ENCODE measurements around the gene LRCH3.
"Not testable (repeated sequence)": the region's sequence is repeated elsewhere in the genome, so short reads cannot be mapped to it uniquely, and the experiment has no call there.

The LRCH3 gene

DNA sequence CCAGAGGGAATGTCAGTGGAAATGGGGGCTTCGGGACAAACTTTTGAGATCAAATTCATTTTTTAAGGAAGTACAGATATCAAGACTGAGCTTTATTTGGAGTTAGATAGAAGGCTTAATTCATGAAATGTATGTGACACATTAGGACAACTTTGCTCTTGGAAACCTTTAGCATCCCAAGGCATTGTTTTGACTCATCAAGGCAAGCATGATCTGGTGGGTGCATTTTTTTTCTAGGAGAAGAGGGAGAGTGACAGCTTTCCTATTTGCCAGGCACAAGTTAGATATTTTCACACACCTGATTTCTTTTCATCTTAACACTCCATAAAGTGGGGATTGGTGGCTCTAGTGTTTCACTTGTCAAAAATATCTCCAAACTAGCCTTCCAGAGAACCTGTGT, 97.5 kb downstream of the LRCH3 start:
- DNase-seq, result no peak

DNA sequence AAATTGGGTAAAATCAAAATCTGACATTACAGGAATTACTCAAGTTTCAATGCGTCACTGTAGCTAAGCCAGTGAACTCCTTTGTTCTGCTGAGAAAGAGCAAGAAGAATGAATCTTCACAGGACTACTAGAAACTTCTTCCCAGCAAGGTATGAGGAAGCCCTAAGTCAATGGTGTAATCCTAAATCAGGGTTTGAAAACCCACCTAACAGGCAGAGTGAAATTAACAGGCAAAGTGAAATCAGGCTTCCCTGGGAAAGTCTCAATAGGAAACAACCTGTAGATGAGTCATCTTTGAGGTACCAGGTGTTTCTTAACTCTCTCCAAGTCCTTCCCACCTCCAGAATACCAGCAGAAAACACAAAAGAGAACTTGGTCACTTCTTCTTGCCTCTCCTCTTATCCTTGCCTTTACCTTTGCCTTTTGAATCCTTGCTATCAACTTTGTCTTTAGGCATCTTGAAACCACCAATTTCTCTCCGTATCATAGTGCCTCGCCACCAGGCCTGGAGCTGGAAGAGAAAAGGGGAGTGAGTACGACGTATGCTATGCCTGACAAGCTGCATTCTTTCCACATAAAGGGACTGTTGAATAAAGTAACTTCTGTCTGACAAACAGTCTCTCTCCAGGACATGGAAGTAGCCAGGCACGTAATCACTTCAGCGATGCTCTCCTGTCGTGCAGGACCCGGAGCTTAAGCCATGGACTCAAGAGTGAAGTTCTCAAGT, 98.3 kb downstream of the LRCH3 start:
- no peak for DNase-seq

DNA sequence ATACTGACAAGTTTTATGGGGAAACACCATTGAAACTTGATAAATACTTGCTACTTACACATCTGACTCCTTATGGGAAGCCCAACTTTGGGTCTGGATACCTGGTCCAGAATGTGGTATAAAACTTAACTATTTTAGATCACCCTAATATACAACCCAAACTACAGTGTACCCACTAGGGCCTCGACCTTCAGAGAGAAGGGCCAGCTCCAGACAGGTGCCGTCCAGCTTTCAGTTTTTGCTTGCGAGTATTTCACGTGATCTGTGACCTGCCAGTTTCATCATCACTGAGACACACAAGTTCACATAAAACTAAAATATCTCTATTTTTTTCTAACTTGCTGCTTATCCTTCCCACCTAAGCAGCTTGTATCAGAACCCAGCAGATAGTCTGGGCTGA, 99.6 kb downstream of the LRCH3 start:
- DNase-seq, result no peak

GRCh38 chr3:197892162-197892561, 101.1 kb downstream of the LRCH3 start:
- DNase-seq, result no peak

DNA sequence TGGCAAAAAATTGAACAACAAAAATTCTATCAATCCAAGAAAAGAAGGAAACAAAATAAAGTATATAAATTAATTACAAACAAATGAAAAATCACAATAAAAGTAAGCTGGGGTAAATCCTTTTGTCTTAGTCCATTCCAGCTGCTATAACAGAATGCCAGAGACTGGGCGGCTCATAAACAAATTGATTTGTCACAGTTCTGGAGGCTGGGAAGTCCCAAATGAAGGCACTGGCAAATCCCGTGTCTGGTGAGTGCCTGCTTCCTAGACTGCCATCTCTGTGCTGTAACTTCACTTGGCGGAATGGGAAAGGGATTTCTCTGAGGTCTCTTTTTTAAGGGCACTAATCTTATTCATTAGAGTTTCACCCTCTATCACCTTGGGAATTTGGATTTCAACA, 105.4 kb downstream of the LRCH3 start:
- DNase-seq, result no peak

DNA sequence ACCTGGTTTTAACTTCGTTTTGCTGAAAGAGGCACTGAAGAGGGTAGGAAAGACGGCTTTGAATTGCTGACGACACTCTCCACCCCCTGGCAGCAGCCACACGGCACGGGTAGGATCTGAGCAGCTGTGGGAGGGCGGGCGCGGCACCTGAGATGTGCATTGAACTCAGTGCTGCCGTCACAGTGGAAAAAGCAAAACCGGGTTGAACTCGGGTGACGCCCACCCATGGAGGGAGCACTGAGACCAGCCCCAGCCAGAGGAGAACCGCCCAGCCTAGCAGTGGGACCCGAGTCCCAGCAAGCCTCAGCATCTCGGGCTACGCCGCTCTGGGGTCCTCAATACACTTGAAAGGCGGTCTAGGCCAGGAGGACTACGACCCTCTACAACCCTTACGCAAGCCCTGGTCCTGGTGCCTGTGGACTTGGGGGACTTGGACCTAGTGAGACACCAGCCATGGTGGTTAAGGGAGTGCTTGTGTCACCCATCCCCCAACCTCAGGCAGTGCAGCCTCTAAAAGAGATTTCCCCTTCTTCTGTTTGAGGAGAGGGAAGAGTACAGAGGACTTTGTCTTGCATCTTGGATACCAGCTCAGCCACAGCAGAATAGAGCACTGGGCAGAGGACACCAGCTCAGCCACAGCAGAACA, 108.9 kb downstream of the LRCH3 start:
- no peak for DNase-seq

GRCh38 chr3:197901626-197902025, 110.6 kb downstream of the LRCH3 start:
- no peak for DNase-seq

- peak; percentile 90 for DNase-seq
These were observed 115.2 kb downstream of the LRCH3 start for GRCh38 chr3:197906023-197906849.

DNA sequence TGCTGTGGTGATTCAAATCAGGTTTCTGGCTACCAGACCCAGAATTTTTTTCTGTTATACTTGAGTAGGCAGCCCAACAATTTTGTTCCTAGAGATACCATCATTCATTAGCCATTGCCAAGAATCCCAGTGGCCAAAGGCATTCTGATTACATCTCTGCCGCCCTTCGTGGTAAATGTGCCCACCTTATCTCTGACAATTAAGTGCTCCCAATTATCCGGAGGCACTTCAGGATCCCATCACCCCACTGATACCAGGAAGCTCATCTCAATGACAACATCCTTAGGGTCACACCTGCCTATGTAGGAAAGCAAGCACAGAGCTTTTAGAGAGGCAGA, 115.8 kb downstream of the LRCH3 start:
- no peak for DNase-seq

GRCh38 chr3:197907196-197907595, 116.1 kb downstream of the LRCH3 start:
- DNase-seq, result no peak

DNA sequence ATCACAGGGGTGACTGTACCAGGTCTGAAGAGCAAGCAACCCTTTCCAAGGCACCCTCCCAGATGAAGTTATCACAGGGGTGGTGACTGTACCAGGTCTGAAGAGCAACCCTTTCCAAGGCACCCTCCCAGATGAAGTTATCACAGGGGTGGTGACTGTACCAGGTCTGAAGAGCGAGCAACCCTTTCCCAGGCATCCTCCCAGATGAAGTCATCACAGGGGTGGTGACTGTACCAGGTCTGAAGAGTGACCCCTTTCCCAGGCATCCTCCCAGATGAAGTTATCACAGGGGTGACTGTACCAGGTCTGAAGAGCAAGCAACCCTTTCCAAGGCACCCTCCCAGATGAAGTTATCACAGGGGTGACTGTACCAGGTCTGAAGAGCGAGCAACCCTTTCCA, 117.5 kb downstream of the LRCH3 start:
- not testable (repeated sequence) for DNase-seq

- no peak for DNase-seq
These were observed 118.1 kb downstream of the LRCH3 start for GRCh38 chr3:197908957-197909701.

- DNase-seq, result no peak
These were observed 121.9 kb downstream of the LRCH3 start for GRCh38 chr3:197912741-197913476.

DNA sequence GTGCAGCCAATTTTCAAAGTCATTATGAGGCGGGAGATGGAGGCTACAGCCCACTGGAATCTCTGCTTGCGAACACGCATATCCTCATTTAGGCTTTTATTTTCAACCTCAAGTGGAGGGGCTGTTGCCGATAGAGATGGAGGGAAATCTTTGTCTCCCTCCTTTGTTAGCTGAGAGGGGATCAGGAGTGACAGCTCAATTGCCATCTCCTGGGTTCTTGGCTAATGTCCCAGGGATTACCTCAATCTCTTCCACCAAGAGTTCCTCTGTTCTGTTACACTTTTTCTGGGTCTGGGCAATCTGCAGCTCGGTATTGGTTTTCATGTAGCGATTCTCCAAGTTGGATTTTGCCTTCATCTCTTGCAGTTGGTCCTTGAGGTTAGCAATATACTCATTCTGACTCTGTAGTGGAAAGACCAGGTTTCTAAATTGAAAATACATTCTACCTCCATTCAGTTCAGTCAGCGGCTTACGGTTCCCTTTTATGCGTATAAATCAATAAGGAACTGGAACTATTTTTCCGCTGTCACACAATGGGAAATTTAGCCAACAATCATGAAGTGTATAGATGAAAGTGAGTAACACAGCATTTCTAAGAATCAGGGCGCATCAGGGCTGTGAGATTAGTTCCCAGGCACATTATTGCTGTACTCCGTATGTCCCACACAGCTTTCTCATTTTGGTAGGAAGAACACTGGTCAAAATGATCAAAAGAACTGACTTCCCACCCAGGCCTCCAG, 122.8 kb downstream of the LRCH3 start:
- no peak for DNase-seq

- DNase-seq, result not testable (repeated sequence)
These were observed 130.6 kb downstream of the LRCH3 start for GRCh38 chr3:197921429-197922275.

GRCh38 chr3:197926418-197926817, 135.4 kb downstream of the LRCH3 start:
- no peak for DNase-seq

DNA sequence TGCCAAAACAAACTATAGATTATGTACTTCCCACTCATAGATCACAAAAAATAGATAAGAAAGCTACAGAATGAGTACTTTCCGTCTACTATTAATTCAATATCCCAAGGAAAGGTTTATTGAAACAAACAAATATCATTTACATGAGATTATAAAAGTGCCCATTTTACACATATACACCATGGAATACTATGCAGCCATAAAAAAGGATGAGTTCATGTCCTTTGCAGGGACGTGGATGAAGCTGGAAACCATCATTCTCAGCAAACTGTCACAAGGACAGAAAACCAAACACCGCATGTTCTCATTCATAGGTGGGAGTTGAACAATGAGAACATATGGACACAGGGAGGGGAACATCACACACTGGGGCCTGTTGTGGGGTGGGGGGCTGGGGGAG, 136.5 kb downstream of the LRCH3 start:
- DNase-seq, result not testable (repeated sequence)

DNA sequence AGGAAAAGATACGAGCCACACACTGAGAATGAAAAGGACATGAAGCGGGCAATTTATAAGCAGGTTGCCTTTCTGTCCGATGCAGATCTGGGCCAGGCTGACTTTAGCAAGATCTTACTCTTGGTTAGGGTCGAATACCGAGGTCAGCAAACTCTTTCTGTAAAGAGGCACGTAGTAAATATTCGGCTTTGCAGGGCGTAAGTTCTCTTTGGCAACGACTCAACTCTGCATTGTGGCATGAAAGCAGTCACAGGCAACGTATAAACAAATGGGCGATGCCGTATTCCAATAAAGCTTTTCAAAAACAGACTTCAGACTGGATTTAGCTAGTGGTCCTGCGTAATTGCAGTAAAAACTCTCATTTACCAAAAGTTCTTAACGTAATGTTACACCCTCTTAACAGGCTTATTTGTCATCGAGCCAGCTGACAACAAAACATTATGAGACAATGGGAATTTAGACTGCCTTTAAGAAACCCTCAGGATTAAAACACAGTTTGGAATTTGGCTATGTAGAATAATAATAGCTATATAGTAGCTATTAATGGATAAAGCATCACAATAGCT, 145.8 kb downstream of the LRCH3 start:
- DNase-seq, result no peak

Measured in activated CD8-positive, alpha-beta memory T cell treated with anti-CD3 and anti-CD28 coated beads for 24 hours (primary cell).